T-helper 17 cell (primary cell): ENCODE results near the gene UBC. TPM values are rescaled to one million over a fixed set of nuclear protein-coding genes. Genes with fewer than 3 reads are reported as not detected.
"Not testable (repeated sequence)": the region's sequence is repeated elsewhere in the genome, so short reads cannot be mapped to it uniquely, and the experiment has no call there.

Source experiments
- ATAC-seq: fragments of 150-1000 bp; cut with Tn5 transposase; 2 replicates; pipeline ENCODE4 v1.10.0; 2021; ENCODE audit warnings: mild to moderate bottlenecking, moderate library complexity
- DNase-seq, 3 donors: peaks; one replicate each; pipeline versions ENCODE4 v3.0.0 to v3.0.0-alpha.2; 2020 to 2021
- H3K9me3 ChIP-seq: one replicate; pipeline ENCODE4 v1.7.0; 2013; ENCODE audit warnings: low read length, mild to moderate bottlenecking; ENCODE audit not compliant: control insufficient read depth, poor library complexity, severe bottlenecking
- H3K27ac Mint-ChIP-seq: one replicate; pipeline ENCODE4 v1.8.0; 2022; ENCODE audit warnings: mild to moderate bottlenecking, moderate library complexity, mixed read lengths
- H3K27me3 Mint-ChIP-seq: one replicate; pipeline ENCODE4 v1.8.0; 2022; ENCODE audit warnings: mixed read lengths
- H3K36me3 Mint-ChIP-seq: one replicate; pipeline ENCODE4 v1.8.0; 2022; ENCODE audit warnings: low read depth, mixed read lengths
- H3K4me1 Mint-ChIP-seq: one replicate; pipeline ENCODE4 v1.8.0; 2022; ENCODE audit warnings: mild to moderate bottlenecking, mixed read lengths
- H3K4me3 Mint-ChIP-seq: one replicate; pipeline ENCODE4 v1.8.0; 2022; ENCODE audit warnings: mild to moderate bottlenecking, moderate library complexity, mixed read lengths
- total RNA-seq, 4 donors: library from RNA in 2 of 4; stranded (reverse) in 2 of 4; gene quantifications; one replicate each; pipeline ENCODE4 v1.2.3 and lab custom pipeline; 2022 to 2026

Gene UBC
- total RNA-seq, 2 donors from 2014 or later: 1,335 to 1,398 TPM

GRCh38 chr12:124928095-124928911 lies 13.9 kb upstream of the UBC start:
- H3K9me3 ChIP-seq: no peaks in the 10 kb centered on the region
- peak in 1 of 3 donors; percentile 19 for DNase-seq
- peak; percentile 51 for ATAC-seq
- Mint-ChIP-seq H3K4me1 (peaks cover 22% of the 10 kb centered on the region), H3K36me3 (peaks cover 3% of the 10 kb centered on the region), H3K4me3 (peak overlapping the region; percentile 87), H3K27me3 (no peaks in the 10 kb centered on the region), H3K27ac (peak overlapping the region; percentile 97)

DNA sequence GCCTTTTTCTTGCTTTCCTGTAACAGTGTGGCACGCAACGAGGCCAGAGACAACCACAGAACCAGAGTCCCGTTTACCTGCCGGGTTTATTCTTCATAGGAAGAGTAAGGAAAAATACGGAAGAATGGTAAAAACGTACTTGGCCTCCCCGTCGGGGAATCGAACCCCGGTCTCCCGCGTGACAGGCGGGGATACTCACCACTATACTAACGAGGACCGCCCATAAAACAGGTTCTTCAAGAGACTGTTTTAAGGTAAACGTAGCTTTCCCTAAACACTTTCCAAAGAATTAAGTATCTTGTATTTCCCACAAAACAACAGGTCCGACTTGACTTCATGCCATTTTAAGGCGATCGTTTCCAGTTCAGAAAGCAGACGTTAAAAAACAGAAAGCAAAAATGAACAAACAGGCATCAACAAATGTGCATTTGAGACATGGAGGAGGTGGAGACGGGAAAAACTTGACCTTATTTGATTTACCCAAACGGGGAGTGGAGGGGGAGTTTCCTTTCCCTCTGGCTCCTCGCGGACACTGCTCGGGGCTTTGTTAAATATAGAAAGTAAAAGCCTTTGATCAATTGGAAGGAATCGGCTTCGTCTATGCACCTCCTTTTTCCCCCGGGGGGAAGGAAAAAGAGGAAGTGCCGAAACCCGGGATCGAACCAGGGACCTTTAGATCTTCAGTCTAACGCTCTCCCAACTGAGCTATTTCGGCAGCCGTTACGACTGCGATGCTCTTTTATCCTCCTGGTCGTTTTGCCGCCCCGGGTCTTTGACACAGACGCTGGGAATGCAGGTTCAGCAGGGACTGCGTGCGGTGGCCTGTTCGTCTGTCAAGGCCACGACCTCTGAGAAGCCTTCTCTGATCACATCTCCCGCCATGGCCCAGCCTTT lies 13.0 kb upstream of the UBC start:
- DNase-seq (peak; percentile 68 to 92 (median 83)), ATAC-seq (peak; percentile 90)
- H3K27ac Mint-ChIP-seq: peak overlapping the region; percentile 97
- no peaks in the 10 kb centered on the region for H3K27me3 Mint-ChIP-seq
- H3K9me3 ChIP-seq: no peaks in the 10 kb centered on the region
- H3K4me1 Mint-ChIP-seq: peaks cover 22% of the 10 kb centered on the region
- H3K4me3 Mint-ChIP-seq: peak overlapping the region; percentile 87
- peaks cover 3% of the 10 kb centered on the region for H3K36me3 Mint-ChIP-seq

DNA sequence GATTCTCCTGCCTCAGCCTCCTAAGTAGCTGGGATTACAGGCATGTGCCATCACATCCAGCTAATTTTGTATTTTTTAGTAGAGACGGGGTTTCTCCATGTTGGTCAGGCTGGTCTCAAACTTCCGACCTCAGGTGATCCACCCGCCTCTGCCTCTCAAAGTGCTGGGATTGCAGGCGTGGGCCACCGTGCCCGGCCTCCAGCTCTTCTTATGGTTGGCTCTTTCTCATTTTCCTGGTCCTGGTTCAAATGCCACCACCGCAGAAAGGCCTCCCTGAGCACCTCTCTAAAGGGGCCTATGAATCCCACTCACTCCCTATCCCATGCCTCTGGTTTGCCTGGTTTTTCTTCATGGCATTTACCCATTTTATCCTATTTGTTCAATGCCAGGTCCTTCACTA lies 11.3 kb upstream of the UBC start:
- Mint-ChIP-seq H3K4me3 (peak overlapping the region; percentile 87), H3K4me1 (peaks cover 38% of the 10 kb centered on the region), H3K27ac (peak overlapping the region; percentile 97)
- H3K9me3 ChIP-seq, ATAC-seq, H3K36me3 Mint-ChIP-seq, H3K27me3 Mint-ChIP-seq, DNase-seq: not testable (repeated sequence)

DNA sequence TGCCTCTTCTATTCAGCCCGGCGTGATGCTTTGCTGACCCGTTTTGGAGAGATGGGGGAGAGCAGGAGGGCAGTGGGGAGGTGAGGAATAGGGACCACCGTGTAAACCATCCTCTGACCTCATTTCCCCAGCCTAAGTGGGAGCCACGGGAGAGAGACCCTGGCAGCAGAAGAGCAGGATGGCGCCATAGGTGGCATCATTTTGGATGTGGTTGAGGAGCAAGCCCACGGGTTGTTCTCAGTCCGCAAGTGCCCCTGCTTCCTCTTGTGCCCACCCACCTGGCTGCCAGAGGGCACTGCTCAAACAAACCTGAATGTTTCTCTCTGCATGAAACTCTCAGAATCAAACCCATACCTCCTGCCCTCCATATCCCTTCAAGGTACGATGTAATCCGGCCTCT lies 10.7 kb upstream of the UBC start:
- H3K27me3 Mint-ChIP-seq: no peaks in the 10 kb centered on the region
- ATAC-seq: no peak
- DNase-seq: no peak
- no peak overlapping the region for H3K27ac Mint-ChIP-seq
- H3K9me3 ChIP-seq: no peaks in the 10 kb centered on the region
- H3K4me3 Mint-ChIP-seq: peak overlapping the region; percentile 55
- peaks cover 44% of the 10 kb centered on the region for H3K4me1 Mint-ChIP-seq
- H3K36me3 Mint-ChIP-seq: peaks cover 3% of the 10 kb centered on the region

GRCh38 chr12:124923905-124924734 lies 9.7 kb upstream of the UBC start:
- H3K9me3 ChIP-seq: no peaks in the 10 kb centered on the region
- ATAC-seq (no peak), DNase-seq (no peak)
- H3K4me1 Mint-ChIP-seq: peaks cover 51% of the 10 kb centered on the region
- peaks cover 3% of the 10 kb centered on the region for H3K36me3 Mint-ChIP-seq
- H3K27ac Mint-ChIP-seq: no peak overlapping the region
- no peaks in the 10 kb centered on the region for H3K27me3 Mint-ChIP-seq
- no peak overlapping the region for H3K4me3 Mint-ChIP-seq

GRCh38 chr12:124921200-124922031 lies 7.0 kb upstream of the UBC start:
- peaks cover 52% of the 10 kb centered on the region for H3K4me1 Mint-ChIP-seq
- no peaks in the 10 kb centered on the region for H3K36me3 Mint-ChIP-seq
- H3K4me3 Mint-ChIP-seq: peak overlapping the region; percentile 80
- H3K27ac Mint-ChIP-seq: peak overlapping the region; percentile 99
- no peaks in the 10 kb centered on the region for H3K9me3 ChIP-seq
- ATAC-seq: peak; percentile 20
- H3K27me3 Mint-ChIP-seq: no peaks in the 10 kb centered on the region
- DNase-seq: peak; percentile 16 to 44 (median 43)

- H3K4me3 Mint-ChIP-seq: peak overlapping the region; percentile 80
- H3K4me1 Mint-ChIP-seq: peaks cover 54% of the 10 kb centered on the region
- H3K36me3 Mint-ChIP-seq: no peaks in the 10 kb centered on the region
- no peaks in the 10 kb centered on the region for H3K27me3 Mint-ChIP-seq
- H3K9me3 ChIP-seq: no peaks in the 10 kb centered on the region
- DNase-seq (no peak), ATAC-seq (no peak)
- H3K27ac Mint-ChIP-seq: peak overlapping the region; percentile 99
These were observed 6.0 kb upstream of the UBC start for GRCh38 chr12:124920353-124920935.

DNA sequence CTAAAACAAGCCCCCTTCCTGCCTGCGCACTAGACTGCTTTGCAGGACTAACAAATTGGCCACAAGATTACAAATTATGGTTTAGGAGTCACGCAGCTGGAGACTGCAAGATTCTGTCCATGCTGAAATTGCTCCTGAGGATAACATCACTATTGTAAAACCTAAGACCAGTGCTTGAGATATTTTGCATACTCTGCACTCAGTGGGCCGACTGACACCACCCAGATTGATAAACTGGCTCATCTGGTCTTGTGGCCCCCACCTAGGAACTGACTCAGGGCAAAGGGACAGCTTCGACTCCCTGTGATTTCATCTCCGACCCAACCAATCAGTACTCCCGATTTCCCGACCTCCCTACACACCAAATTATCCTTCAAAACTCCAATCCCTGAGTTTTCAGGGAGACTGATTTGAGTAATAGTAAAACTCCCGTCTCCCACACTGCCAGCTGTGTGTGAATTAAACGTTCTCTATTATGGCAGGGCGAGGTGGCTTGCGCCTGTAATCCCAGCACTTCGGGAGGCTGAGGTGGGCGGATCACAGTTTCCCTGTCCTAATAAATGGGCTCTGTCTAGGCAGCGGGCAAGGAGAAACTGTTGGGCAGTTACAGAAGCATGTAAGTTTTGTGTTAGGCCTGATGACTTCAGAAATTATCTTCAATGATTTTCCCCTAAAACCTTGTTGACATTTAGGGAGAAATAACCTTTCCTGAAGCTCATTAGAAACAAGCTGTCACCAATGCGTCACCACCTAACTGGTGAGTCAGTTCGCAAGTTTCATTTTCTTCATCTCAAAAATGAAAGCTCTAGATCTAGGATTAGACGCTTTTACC lies 5.3 kb upstream of the UBC start:
- Mint-ChIP-seq H3K27ac (peak overlapping the region; percentile 99), H3K4me1 (peaks cover 57% of the 10 kb centered on the region), H3K36me3 (no peaks in the 10 kb centered on the region), H3K27me3 (peaks cover under 1% of the 10 kb centered on the region), H3K4me3 (peak overlapping the region; percentile 80)
- ATAC-seq (no peak), DNase-seq (no peak)
- H3K9me3 ChIP-seq: no peaks in the 10 kb centered on the region

GRCh38 chr12:124918622-124918988 lies 4.2 kb upstream of the UBC start:
- H3K36me3 Mint-ChIP-seq, DNase-seq, H3K9me3 ChIP-seq, H3K27me3 Mint-ChIP-seq, ATAC-seq: not testable (repeated sequence)
- H3K4me3 Mint-ChIP-seq: peak overlapping the region; percentile 92
- peaks cover 68% of the 10 kb centered on the region for H3K4me1 Mint-ChIP-seq
- H3K27ac Mint-ChIP-seq: peak overlapping the region; percentile 99

DNA sequence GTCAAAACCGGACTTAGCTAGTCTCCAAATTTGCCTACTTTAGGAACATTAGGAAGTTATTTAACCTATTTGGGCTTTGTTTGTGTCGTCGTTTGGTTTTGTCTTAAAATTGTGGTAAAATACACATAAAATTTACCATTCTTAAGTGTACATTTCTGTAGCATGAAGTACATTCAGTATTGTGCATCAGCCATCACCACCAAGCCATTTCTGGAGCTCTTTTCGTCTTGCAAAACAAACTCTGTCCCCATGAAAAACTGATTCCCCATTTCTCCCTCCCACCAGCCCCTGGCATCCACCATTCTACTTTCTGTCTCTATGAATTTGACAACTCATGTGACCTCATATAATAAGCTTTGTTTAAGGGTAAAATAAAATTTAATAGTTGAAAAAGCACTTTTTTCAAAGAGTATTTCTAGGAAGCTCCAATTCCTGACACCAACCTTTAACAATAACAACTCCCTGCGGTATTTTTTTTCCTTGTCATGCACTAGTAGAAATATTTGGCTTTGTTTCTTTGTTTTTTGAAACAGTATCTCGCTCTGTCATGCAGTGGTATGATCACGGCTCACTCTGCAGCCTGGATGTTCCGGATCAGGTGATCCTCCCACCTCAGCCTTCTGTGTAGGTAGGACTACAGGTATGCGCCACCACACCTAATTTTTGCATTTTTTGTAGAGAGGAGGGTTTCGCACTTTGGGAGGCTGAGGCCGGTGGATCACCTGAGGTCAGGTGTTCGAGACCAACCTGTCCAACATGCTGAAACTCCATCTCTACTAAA lies 3.6 kb upstream of the UBC start:
- no peak for DNase-seq

More for the DNA sequence above, 3.6 kb upstream of the UBC start:
- peak overlapping the region; percentile 92 for H3K4me3 Mint-ChIP-seq
- H3K27me3 Mint-ChIP-seq: peaks cover 6% of the 10 kb centered on the region
- peaks cover 73% of the 10 kb centered on the region for H3K4me1 Mint-ChIP-seq
- no peaks in the 10 kb centered on the region for H3K9me3 ChIP-seq
- no peak for ATAC-seq
- peaks cover 11% of the 10 kb centered on the region for H3K36me3 Mint-ChIP-seq
- H3K27ac Mint-ChIP-seq: peak overlapping the region; percentile 99
